ENCODE measurements around the gene SAMD4B.
"Not testable (repeated sequence)": the region's sequence is repeated elsewhere in the genome, so short reads cannot be mapped to it uniquely, and the experiment has no call there.

The SAMD4B gene

DNA sequence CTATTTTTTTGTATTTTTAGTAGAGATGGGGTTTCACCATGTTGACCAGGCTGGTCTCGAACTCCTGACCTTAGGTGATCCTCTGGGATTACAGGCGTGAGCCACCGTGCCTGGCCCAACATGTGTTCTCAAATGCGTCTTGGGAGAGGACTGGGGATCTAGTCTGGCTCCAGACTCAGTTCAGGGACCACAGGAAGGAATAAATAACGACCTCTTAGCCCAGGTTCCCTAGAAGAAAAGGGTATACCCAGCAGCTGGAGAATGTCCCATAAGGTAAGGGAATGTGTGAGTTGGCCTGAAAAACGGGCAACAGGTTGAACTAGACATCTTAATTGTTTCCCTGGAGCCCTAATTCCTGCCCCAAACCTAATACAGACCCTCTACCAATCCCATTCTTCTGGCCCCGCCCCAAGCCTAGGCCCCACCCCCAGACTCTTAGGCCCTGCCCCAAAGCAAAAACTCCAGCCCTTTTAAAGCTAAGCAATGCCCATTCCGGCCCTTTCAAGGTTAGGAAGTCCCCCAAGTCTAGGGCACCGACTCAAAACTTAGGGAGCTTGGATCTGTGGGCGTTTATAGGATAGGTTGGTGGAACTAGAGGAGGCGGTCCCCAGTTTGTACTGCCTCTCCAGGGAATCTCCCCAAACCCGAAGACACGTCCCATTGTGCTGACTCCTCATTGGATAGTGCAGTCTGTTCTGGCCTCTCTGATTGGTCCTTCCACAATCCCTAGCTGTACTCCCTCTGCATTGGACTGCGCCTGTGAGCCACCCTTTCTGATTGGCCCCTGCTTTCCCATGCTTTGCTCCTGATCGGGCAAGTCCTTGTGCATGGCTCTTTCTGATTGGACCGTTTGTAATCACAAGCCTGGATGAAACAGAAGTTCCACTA lies 16.2 kb upstream of the SAMD4B start:
- no peak for TF ChIP-seq CTCF (IDR thresholded peaks at IDR 0.05; ENCODE audit: low read depth, low read length)
- peak in 1 of 2 donors; percentile 16 for DNase-seq (ENCODE audit: low read depth in 2 of 2)

GRCh38 chr19:39327363-39328045 lies 14.7 kb upstream of the SAMD4B start:
- no peak for TF ChIP-seq CTCF (IDR thresholded peaks at IDR 0.05; ENCODE audit: low read depth, low read length)
- no peak overlapping the region for H3K4me3 ChIP-seq (replicated peaks in 1 of 2; ENCODE audit: low read depth in 2 of 2, low read length in 2 of 2)

More for the DNA sequence above, 16.2 kb upstream of the SAMD4B start:
- no peak overlapping the region for H3K4me3 ChIP-seq (replicated peaks in 1 of 2; ENCODE audit: low read depth in 2 of 2, low read length in 2 of 2)

GRCh38 chr19:39328046-39328705 lies 14.0 kb upstream of the SAMD4B start:
- DNase-seq (ENCODE audit: low read depth in 2 of 2) = peak; percentile 77 to 80
- H3K4me3 ChIP-seq (replicated peaks in 1 of 2; ENCODE audit: low read depth in 2 of 2, low read length in 2 of 2) = no peak overlapping the region
- peak; percentile 98 for TF ChIP-seq CTCF (IDR thresholded peaks at IDR 0.05; ENCODE audit: low read depth, low read length)

More at GRCh38 chr19:39327363-39328045, 14.7 kb upstream of the SAMD4B start:
- no peak for DNase-seq (ENCODE audit: low read depth in 2 of 2)

DNA sequence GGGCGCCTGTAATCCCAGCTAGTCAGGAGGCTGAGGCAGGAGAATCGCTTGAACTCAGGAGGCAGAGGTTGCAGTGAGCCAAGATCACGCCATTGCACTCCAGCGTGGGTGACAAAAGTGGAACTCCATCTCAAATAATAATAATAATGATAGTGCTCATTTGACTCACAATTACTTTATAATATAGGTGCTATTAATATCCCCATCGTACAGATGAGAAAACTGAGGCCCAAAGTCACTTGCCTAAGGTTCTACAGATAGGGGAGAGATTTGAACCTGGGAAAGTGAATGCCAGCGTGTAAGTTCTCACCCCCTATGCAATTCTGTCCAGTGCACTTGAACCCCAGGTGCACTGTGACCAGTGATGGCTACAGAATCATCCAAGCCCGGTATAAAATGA lies 12.3 kb upstream of the SAMD4B start:
- no peak for TF ChIP-seq CTCF (IDR thresholded peaks at IDR 0.05; ENCODE audit: low read depth, low read length)
- no peak overlapping the region for H3K4me3 ChIP-seq (replicated peaks in 1 of 2; ENCODE audit: low read depth in 2 of 2, low read length in 2 of 2)

DNA sequence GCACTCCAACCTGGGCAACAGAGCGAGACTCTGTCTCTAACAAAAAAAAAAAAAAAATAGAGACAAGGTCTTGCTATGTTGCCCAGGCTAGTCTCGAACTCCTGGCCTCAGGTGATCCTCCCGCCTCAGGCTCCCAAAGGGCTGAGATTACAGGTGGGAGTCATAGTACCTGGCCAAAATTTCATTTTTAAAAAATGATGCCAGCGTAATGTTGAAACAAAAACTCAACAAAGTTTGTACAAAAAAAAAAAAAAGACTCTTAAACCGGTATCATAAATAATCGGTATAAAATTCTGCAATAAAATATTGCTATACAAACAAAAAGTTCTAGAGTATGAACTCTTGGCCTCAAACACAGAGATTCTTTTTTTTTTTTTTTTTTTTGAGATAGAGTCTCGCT lies 9.9 kb upstream of the SAMD4B start:
- no peak overlapping the region for H3K4me3 ChIP-seq (replicated peaks in 1 of 2; ENCODE audit: low read depth in 2 of 2, low read length in 2 of 2)
- no peak for TF ChIP-seq CTCF (IDR thresholded peaks at IDR 0.05; ENCODE audit: low read depth, low read length)
- DNase-seq (ENCODE audit: low read depth in 2 of 2) = no peak

More for the DNA sequence above, 12.3 kb upstream of the SAMD4B start:
- DNase-seq (ENCODE audit: low read depth in 2 of 2) = no peak

DNA sequence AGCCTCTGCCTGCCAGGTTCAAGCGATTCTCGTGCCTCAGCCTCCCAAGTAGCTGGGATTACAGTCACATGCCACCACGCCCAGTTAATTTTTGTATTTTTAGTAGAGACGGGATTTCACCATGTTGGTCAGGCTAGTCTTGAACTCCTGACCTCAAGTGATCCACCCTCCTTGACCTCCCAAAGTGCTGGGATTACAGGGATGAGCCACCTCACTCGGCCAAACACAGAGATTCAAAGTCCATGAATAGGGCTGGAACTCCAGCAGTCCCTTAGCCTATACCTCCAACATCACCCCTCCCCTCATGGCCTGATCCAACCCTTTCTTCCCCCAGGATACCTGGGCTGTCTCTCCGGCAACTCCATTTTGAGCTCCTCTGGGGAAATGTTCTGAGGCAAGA lies 9.5 kb upstream of the SAMD4B start:
- not testable (repeated sequence) for H3K4me3 ChIP-seq (replicated peaks in 1 of 2; ENCODE audit: low read depth in 2 of 2, low read length in 2 of 2); DNase-seq (ENCODE audit: low read depth in 2 of 2)

DNA sequence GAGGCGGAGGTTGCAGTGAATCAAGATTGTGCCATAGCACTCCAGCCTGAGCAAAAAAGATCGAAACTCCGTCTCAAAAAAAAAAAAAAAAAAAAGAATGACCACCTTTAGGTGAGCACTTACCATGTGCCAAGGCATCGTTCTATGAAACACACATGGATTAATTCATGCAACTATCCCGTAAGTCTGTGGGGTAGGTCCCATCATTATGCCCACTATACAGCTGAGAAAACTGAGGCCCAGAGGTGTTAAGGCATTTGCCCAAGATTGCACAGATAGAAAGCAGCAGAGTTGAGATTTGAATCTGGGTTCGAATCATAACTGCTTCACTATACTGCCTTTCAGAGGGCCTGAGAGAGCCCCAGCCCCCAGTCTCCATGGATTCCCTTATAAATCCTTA lies 8.7 kb upstream of the SAMD4B start:
- no peak for DNase-seq (ENCODE audit: low read depth in 2 of 2)
- H3K4me3 ChIP-seq (replicated peaks in 1 of 2; ENCODE audit: low read depth in 2 of 2, low read length in 2 of 2) = no peak overlapping the region
- no peak for TF ChIP-seq CTCF (IDR thresholded peaks at IDR 0.05; ENCODE audit: low read depth, low read length)
